Thyroid gland (tissue), 4 donors: ENCODE results near the gene UST. TPM values are rescaled to one million over a fixed set of nuclear protein-coding genes. Genes with fewer than 3 reads are reported as not detected.

Experiments
- DNase-seq, 2 donors: peaks; one replicate each; pipeline ENCODE4 v3.0.0-alpha.2; 2019
- H3K27ac ChIP-seq, 3 donors: fragments of 200-600 bp; sonication (generic); 1 replicate in 2 of 3; 2 replicates in 1 of 3; pipeline ENCODE4 v1.5.1; 2016 to 2019; ENCODE audit warnings: mild to moderate bottlenecking in 1 of 3, moderate library complexity in 1 of 3
- H3K27me3 ChIP-seq: fragments of 200-600 bp; sonication (generic); one replicate; pipeline ENCODE4 v1.5.1; 2019
- H3K36me3 ChIP-seq, 2 donors: fragments of 200-600 bp; sonication (generic); one replicate each; pipeline ENCODE4 v1.5.1; 2016 to 2019
- H3K4me1 ChIP-seq, 2 donors: fragments of 200-600 bp; sonication (generic); one replicate each; pipeline ENCODE4 v1.5.1; 2017 to 2019
- H3K4me3 ChIP-seq, 3 donors: fragments of 200-600 bp; sonication (generic); replicated peaks in 1 of 3; 1 replicate in 2 of 3; 2 replicates in 1 of 3; pipeline ENCODE4 v1.5.1; 2016; ENCODE audit warnings: mild to moderate bottlenecking in 1 of 3
- H3K9me3 ChIP-seq: fragments of 200-600 bp; sonication (generic); one replicate; pipeline ENCODE4 v1.5.1; 2017
- CTCF ChIP-seq, 6 experiments: fragments of 200-600 bp in 3 of 6; fragments of 450-650 bp in 3 of 6; sonication (generic) in 3 of 6; IDR thresholded peaks; one replicate each; pipeline ENCODE4 v1.5.1; 2016 to 2019; ENCODE audit warnings: antibody characterized with exemption in 6 of 6, mild to moderate bottlenecking in 2 of 6, inconsistent platforms in 1 of 6, moderate library complexity in 1 of 6
- POLR2A ChIP-seq, 2 donors: fragments of 450-650 bp; IDR thresholded peaks; one replicate each; pipeline ENCODE4 v1.6.1; 2017; ENCODE audit warnings: antibody characterized with exemption in 2 of 2, mild to moderate bottlenecking in 2 of 2, moderate library complexity in 1 of 2
- WGBS, 2 donors: methylation state at CpG; one replicate each; pipeline ENCODE4 v1.1.5; 2017; 5-methylcytosine and 5-hydroxymethylcytosine counted together
- intact Hi-C: fragments of 100-400 bp; cut with DNase I; formaldehyde crosslinking; loops from one replicate; pipeline ENCODE4 v1.15.1; 2023
- total RNA-seq, 4 donors: library from RNA; depleted of rRNA; stranded (reverse); fragments of >200 nt; gene quantifications; one replicate each; pipeline ENCODE4 v1.2.3, GENCODE V29; 2016

Gene UST
- total RNA-seq, 4 donors from 2014 or later, result 73.4 to 91.2 (median 81.4) TPM

DNA sequence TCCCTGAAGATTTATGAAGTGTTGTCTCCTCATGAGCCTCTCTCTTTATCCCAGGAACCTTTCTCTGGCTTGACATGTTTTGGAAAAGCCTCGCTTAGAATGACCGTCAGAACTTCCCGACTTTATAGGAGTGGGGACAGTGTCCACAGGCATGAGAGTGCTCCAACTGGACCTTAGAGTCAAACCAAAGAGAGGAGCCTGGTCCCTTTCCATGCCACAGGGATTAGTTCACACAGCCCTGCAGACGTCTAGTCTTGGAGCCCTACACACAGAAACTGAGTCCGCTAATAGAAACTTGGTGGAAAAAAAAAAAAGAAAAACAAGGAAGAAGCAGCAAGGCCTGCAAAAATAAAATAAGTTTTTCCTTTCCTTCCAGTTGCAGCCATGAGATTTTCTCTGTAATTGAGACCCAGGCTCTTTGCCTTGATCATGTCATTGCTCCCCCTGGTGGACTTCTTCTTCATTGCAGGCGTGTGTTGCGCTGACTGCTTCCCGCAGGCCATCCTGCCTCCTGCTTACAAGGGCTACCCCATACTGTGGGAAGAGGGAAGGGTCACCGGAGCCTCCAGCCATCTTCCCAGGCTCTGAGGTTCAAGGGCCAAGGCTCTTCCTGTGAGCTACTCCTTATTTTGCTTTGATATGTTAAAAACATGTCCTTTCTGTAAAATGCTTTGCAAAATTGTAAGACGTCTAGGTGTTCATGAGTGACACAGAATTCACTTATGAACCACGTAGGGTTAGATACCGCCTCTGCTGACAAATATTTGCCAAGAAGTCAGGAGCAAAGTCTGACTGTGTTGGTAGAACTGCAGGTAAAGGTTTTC is 201.0 kb downstream of the UST start:
- 32 to 37% methylated on average over 12 of the region's 12 CpGs for WGBS, 2 donors
- Histone ChIP-seq H3K4me1 (peaks cover 8 to 12% of the 10 kb centered on the region in 2 donors), H3K4me3 (no peak overlapping the region), H3K36me3 (no peaks in the 10 kb centered on the region), H3K27me3 (no peaks in the 10 kb centered on the region), H3K27ac (peak overlapping the region in 1 of 3 donors; percentile 4), H3K9me3 (no peaks in the 10 kb centered on the region)
- intact Hi-C loops, result loop anchor here (5.0 kb wide), 1 partner anchor 201 kb away; the partner anchor contains the start of gene UST
- peak; percentile 83 to 88 for DNase-seq
- peak; percentile 75 to 86 (median 80) for TF ChIP-seq CTCF (IDR thresholded peaks at IDR 0.05)
- no peak for TF ChIP-seq POLR2A (IDR thresholded peaks at IDR 0.05)

GRCh38 chr6:148951662-148952061 is 204.8 kb downstream of the UST start:
- TF ChIP-seq CTCF (IDR thresholded peaks at IDR 0.05) (no peak), POLR2A (IDR thresholded peaks at IDR 0.05) (no peak)
- Histone ChIP-seq H3K4me1 (peaks cover 10 to 12% of the 10 kb centered on the region in 2 donors), H3K36me3 (no peaks in the 10 kb centered on the region), H3K27ac (peak overlapping the region in 1 of 3 donors; percentile 55), H3K9me3 (no peaks in the 10 kb centered on the region), H3K4me3 (no peak overlapping the region), H3K27me3 (no peaks in the 10 kb centered on the region)
- intact Hi-C loops, result no loop called here
- no peak for DNase-seq
- 78 to 80% methylated on average over 6 of the region's 6 CpGs for WGBS, 2 donors

GRCh38 chr6:148952147-148953035 is 205.6 kb downstream of the UST start:
- Histone ChIP-seq H3K27ac (peak overlapping the region in 1 of 3 donors; percentile 55), H3K4me1 (peaks cover 9 to 12% of the 10 kb centered on the region in 2 donors), H3K4me3 (no peak overlapping the region), H3K9me3 (no peaks in the 10 kb centered on the region), H3K36me3 (no peaks in the 10 kb centered on the region), H3K27me3 (no peaks in the 10 kb centered on the region)
- TF ChIP-seq POLR2A (IDR thresholded peaks at IDR 0.05) (no peak), CTCF (IDR thresholded peaks at IDR 0.05) (no peak)
- intact Hi-C loops, result no loop called here
- WGBS, 2 donors, result 58 to 64% methylated on average over 10 of the region's 10 CpGs
- DNase-seq, result no peak

DNA sequence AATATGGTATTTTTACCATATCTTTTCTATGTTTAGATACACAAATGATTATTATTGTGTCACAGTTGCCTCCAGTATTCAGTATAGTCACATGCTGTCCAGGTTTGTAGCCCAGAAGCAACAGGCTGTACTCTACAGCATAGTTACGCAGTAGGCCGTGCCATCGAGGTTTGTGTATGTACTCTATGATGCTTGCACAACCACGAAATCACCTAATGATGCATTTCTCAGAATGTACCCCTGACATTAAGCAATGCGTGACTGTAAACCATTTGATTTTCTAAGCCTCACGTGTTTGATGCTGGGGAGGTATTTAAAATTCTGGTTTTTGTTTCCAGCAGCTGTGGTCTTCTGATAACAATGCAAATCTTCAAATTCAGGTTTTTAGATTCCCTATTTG is 207.6 kb downstream of the UST start:
- DNase-seq, result no peak
- Histone ChIP-seq H3K27ac (no peak overlapping the region), H3K9me3 (no peaks in the 10 kb centered on the region), H3K4me1 (peaks cover 6 to 8% of the 10 kb centered on the region in 2 donors), H3K36me3 (no peaks in the 10 kb centered on the region), H3K4me3 (no peak overlapping the region), H3K27me3 (no peaks in the 10 kb centered on the region)
- WGBS, 2 donors, result 96 to 97% methylated on average over 6 of the region's 6 CpGs
- TF ChIP-seq POLR2A (IDR thresholded peaks at IDR 0.05), result no peak
- no peak for TF ChIP-seq CTCF (IDR thresholded peaks at IDR 0.05)
- intact Hi-C loops, result no loop called here
